IPS-18c (cell line): Measurements from ENCODE around the gene BHLHA9.

Experiments
- H3K4me3 ChIP-seq: 2 replicates; pipeline ENCODE4 v1.7.0; 2013; ENCODE audit warnings: low read depth, mild to moderate bottlenecking, low read length, moderate library complexity; ENCODE audit not compliant: insufficient read depth
- H3K9me3 ChIP-seq: one replicate; pipeline ENCODE4 v1.6.1; 2013; ENCODE audit warnings: mild to moderate bottlenecking, low read length, moderate library complexity; ENCODE audit not compliant: control insufficient read depth, insufficient read depth

BHLHA9 gene

GRCh38 chr17:1270210-1271029 lies at the start of gene BHLHA9:
Gene BHLHA9 (plus strand): TSS chr17:1270444. CDS start chr17:1270564, 120 bp downstream.
- no peaks in the 10 kb centered on the region for H3K9me3 ChIP-seq
- H3K4me3 ChIP-seq = no peak within 1 kb of the TSS

GRCh38 chr17:1221209-1221608 lies 49.0 kb upstream of the BHLHA9 start:
- H3K4me3 ChIP-seq = no peak overlapping the region

GRCh38 chr17:1222321-1222720 lies 47.9 kb upstream of the BHLHA9 start:
- Histone ChIP-seq H3K4me3 (no peak overlapping the region), H3K9me3 (no peaks in the 10 kb centered on the region)

More at GRCh38 chr17:1221209-1221608, 49.0 kb upstream of the BHLHA9 start:
- H3K9me3 ChIP-seq = no peaks in the 10 kb centered on the region

- Histone ChIP-seq H3K9me3 (peaks cover 4% of the 10 kb centered on the region), H3K4me3 (no peak overlapping the region)
These were observed 46.6 kb upstream of the BHLHA9 start for GRCh38 chr17:1223662-1224061.

- Histone ChIP-seq H3K9me3 (peaks cover 4% of the 10 kb centered on the region), H3K4me3 (no peak overlapping the region)
These were observed 45.9 kb upstream of the BHLHA9 start for GRCh38 chr17:1224330-1224729.

GRCh38 chr17:1226308-1226707 lies 43.9 kb upstream of the BHLHA9 start:
- no peak overlapping the region for H3K4me3 ChIP-seq
- peaks cover 4% of the 10 kb centered on the region for H3K9me3 ChIP-seq

- Histone ChIP-seq H3K9me3 (peaks cover 4% of the 10 kb centered on the region), H3K4me3 (no peak overlapping the region)
These were observed 42.9 kb upstream of the BHLHA9 start for GRCh38 chr17:1227365-1227764.

GRCh38 chr17:1227917-1228780 lies 42.1 kb upstream of the BHLHA9 start:
- Histone ChIP-seq H3K4me3 (peak overlapping the region; percentile 31), H3K9me3 (peaks cover 4% of the 10 kb centered on the region)

GRCh38 chr17:1228781-1229348 lies 41.4 kb upstream of the BHLHA9 start:
- Histone ChIP-seq H3K4me3 (peak overlapping the region; percentile 41; the same call in 1 of the 2 replicates), H3K9me3 (peaks cover 4% of the 10 kb centered on the region)

- Histone ChIP-seq H3K4me3 (peak overlapping the region; percentile 44; the same call in 1 of the 2 replicates), H3K9me3 (peaks cover 4% of the 10 kb centered on the region)
These were observed 40.8 kb upstream of the BHLHA9 start for GRCh38 chr17:1229349-1229899.

- peaks cover 4% of the 10 kb centered on the region for H3K9me3 ChIP-seq
- no peak overlapping the region; the same call in none of the 2 replicates for H3K4me3 ChIP-seq
These were observed 40.2 kb upstream of the BHLHA9 start for GRCh38 chr17:1229900-1230501.

GRCh38 chr17:1231456-1231855 lies 38.8 kb upstream of the BHLHA9 start:
- Histone ChIP-seq H3K4me3 (no peak overlapping the region), H3K9me3 (peaks cover 4% of the 10 kb centered on the region)

- Histone ChIP-seq H3K9me3 (peaks cover 4% of the 10 kb centered on the region), H3K4me3 (no peak overlapping the region)
These were observed 37.9 kb upstream of the BHLHA9 start for GRCh38 chr17:1232331-1232730.

- Histone ChIP-seq H3K4me3 (no peak overlapping the region), H3K9me3 (peaks cover 4% of the 10 kb centered on the region)
These were observed 37.5 kb upstream of the BHLHA9 start for GRCh38 chr17:1232786-1233185.

- H3K4me3 ChIP-seq = no peak overlapping the region
- no peaks in the 10 kb centered on the region for H3K9me3 ChIP-seq
These were observed 35.8 kb upstream of the BHLHA9 start for GRCh38 chr17:1234455-1234854.

GRCh38 chr17:1237471-1237870 lies 32.8 kb upstream of the BHLHA9 start:
- Histone ChIP-seq H3K9me3 (no peaks in the 10 kb centered on the region), H3K4me3 (no peak overlapping the region)

- no peaks in the 10 kb centered on the region for H3K9me3 ChIP-seq
These were observed 31.0 kb upstream of the BHLHA9 start for GRCh38 chr17:1239210-1239609.

More at GRCh38 chr17:1239210-1239609, 31.0 kb upstream of the BHLHA9 start:
- no peak overlapping the region for H3K4me3 ChIP-seq
